Amniotic stem cell (primary cell): ENCODE results near the gene GTF3C1.

Experiments
- DNase-seq: peaks from one replicate; lab custom pipeline; 2025; lab: John Stamatoyannopoulos, UW

Gene GTF3C1

DNA sequence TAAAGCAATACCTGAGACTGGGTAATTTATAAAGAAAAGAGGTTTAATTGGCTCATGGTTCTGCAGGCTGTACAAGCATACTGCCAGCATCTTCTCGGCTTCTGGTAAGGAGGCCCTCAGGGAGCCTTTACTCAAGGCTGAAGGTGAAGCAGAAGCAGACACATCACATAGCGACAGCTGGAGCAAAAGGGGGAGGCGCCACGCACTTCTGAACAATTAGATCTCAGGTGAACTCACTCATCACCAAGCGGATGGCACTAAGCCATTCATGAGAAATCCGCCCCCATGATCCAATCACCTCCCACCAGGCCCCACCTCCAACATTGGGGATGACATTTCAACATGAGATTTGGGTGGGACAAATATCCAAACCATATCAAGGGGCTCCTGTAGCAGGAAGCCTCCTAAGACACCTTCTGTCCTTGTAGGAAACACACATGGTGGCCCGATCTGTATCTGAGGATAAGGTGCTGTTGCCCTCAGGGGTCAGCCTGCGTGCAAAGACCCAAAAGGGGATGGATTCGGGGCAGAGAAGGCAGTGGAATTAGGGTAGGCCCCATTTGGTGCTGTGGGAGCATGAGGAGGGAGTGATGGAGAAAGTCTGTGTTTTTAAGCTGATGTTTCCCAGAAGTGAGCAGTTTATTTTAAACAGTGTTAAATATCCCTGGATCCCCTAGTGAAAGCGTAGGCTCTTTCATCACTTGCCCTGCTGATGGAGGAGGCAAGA is 124.8 kb downstream of the GTF3C1 start:
- DNase-seq, result no peak

DNA sequence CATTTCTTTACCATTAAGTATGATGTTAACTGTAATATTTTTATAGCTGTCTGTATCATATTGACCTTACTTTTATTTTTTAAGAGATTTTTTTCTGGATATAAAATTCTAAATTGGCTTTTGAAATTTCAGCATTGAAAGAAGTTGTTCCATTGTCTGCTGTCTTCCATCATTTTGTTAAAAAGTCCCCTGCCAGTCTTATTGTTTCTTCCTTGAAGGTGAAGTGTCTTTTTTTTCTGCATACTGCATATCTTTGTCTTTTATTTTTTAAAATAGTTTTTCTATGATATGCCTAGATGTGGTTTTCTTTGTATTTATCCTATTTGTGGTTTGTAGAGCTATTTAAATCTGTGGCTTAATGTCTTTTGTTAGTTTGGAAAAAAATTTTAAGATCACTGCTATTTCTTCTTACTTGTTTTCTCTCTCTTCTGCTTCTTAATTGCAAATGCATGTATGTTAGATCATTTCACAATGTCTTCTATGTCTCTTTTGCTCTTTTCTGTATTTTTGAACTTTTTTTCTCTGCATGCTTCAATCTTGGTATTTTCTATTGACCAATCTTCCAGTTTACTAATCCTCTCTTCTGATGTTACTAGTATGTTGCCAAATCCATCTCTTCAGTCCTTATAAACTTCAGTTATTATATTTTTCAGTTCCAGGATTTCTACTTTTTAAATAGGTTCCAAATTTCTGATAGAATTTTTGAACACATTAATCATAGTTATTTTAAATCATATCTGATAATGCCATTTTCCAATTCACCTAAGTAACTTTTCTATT is 127.6 kb downstream of the GTF3C1 start:
- no peak for DNase-seq

DNA sequence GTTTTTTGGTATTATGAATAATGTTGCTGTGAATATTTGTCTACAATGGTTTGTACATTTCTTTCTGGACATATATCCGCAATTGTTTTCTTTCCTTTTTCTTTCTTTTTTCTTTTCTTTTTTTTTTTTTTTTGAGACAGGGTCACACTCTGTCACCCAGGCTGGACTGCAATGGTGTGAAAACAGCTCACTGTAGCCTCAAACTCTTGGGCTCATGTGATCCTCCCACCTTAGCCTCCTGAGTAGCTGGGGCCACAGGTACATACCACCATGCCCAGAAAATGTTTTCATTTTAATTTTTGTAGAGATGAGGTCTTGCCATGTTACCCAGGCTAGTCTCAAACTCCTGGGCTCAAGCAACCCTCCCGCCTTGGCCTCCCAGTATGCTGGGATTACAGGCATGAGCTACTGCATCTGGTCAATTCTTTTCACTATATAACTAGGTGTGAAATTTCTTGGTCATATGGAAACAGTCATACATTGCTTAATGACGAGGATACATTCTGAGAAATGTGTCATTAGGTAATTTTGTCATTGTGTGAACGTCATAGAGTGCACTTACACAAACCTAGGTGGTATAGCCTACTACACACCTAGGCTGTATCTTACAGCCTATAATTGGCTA is 132.6 kb downstream of the GTF3C1 start:
- DNase-seq, result no peak

DNA sequence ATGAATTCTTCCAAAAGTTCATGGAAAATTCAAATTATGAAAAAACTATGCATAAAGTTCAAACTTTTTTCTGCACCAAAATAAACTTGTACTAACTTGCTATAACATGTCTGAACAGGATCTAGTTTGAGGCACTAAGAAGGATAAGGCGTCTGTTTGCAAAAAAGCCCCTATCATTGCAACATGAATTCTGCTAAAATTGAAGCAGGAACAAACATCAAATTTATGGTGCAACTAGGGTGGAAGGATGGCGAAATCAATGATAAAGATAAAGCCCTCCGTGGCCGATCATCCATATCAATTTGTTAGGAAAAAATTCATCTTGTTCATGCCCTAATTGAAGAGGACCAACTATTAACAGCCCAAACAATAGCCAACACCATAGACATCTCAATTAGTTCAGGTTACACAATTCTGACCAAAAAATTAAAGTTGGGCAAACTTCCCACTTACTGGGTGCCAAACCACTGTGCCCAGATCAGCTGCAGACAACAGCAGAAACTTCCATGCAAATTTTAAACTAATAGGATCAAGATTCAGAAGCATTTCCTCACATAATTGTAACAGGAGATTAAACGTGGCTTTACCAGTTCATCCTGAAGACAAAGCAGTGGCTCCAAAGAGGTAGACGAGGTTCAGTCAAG is 134.8 kb downstream of the GTF3C1 start:
- no peak for DNase-seq

DNA sequence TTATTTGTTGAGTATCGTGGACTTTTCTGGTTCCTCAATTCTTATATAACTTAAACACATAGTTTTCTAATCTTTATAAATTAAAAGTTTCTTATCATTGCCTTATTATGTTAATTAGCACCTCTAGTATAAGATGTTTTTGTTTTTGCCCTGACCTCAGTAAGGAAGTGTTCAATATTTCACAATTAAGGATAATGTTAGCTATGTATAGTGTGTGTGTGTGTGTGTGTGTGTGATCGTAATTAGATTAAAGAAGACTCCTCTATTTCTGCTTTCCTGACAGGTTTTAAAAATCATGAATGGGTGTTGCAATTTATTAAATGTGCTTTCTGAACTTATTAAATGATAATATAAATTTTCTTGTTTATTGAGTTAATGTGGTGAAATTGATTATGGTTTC is 135.8 kb downstream of the GTF3C1 start:
- DNase-seq, result no peak

DNA sequence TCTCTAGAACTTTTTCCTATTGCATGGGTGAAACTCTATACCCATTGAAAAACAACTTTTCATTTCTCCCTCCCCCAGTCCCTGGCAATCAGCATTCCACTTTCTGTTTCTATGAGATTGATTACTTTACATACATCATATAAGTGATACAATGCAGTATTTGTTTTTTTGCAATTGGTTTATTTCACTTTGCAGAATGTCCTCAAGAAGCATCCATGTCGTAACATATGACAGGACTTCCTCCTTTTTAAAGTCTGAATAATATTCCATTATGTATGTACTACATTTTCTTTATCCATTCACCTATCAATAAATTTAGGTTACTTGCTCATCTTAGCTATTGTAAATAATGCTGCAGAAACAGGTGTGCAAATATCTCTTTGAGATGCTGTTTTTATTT is 139.0 kb downstream of the GTF3C1 start:
- DNase-seq, result no peak
